Glutamatergic neuron (in vitro differentiated cells): Measurements from ENCODE around the gene FAT2. TPM values are rescaled to one million over a fixed set of nuclear protein-coding genes. Genes with fewer than 3 reads are reported as not detected.

Experiments
- DNase-seq: peaks from one replicate; pipeline ENCODE4 v3.0.0; 2022
- H3K27ac Mint-ChIP-seq: one replicate; pipeline ENCODE4 v1.8.0; 2020; ENCODE audit warnings: mild to moderate bottlenecking, mixed read lengths, inconsistent platforms; ENCODE audit not compliant: unreplicated experiment
- H3K27me3 Mint-ChIP-seq: one replicate; pipeline ENCODE4 v1.8.0; 2020; ENCODE audit warnings: mild to moderate bottlenecking, moderate library complexity, mixed read lengths, inconsistent platforms; ENCODE audit not compliant: unreplicated experiment
- H3K36me3 Mint-ChIP-seq: one replicate; pipeline ENCODE4 v1.8.0; 2020; ENCODE audit warnings: mild to moderate bottlenecking, mixed read lengths, inconsistent platforms; ENCODE audit not compliant: unreplicated experiment
- H3K4me1 Mint-ChIP-seq: one replicate; pipeline ENCODE4 v1.8.0; 2020; ENCODE audit warnings: mild to moderate bottlenecking, low read depth, mixed read lengths, inconsistent platforms; ENCODE audit not compliant: unreplicated experiment
- H3K4me3 Mint-ChIP-seq: one replicate; pipeline ENCODE4 v1.8.0; 2020; ENCODE audit warnings: mild to moderate bottlenecking, mixed read lengths, inconsistent platforms; ENCODE audit not compliant: unreplicated experiment
- H3K9me3 Mint-ChIP-seq: one replicate; pipeline ENCODE4 v1.8.0; 2020; ENCODE audit warnings: mild to moderate bottlenecking, moderate library complexity, mixed read lengths, inconsistent platforms; ENCODE audit not compliant: unreplicated experiment
- CTCF ChIP-seq: fragments of 200-600 bp; sonication (generic); IDR thresholded peaks from one replicate; pipeline ENCODE4 v1.5.0; 2021; ENCODE audit not compliant: partially characterized antibody, unreplicated experiment
- long read RNA-seq: library from polyadenylated mRNA; unstranded; transcript quantifications from one replicate; pipeline ENCODE4 v2.0.0, GENCODE V29; 2020; ENCODE audit not compliant: unreplicated experiment
- total RNA-seq: library from RNA; stranded (reverse); fragmentation: NEBNext Ultra II Directional; extraction: Animal tissue kit (Norgen Biotek cat#: 25700); gene quantifications from one replicate; pipeline ENCODE4 v1.2.1, GENCODE V29; 2021; ENCODE audit not compliant: unreplicated experiment

FAT2 gene, protein sequence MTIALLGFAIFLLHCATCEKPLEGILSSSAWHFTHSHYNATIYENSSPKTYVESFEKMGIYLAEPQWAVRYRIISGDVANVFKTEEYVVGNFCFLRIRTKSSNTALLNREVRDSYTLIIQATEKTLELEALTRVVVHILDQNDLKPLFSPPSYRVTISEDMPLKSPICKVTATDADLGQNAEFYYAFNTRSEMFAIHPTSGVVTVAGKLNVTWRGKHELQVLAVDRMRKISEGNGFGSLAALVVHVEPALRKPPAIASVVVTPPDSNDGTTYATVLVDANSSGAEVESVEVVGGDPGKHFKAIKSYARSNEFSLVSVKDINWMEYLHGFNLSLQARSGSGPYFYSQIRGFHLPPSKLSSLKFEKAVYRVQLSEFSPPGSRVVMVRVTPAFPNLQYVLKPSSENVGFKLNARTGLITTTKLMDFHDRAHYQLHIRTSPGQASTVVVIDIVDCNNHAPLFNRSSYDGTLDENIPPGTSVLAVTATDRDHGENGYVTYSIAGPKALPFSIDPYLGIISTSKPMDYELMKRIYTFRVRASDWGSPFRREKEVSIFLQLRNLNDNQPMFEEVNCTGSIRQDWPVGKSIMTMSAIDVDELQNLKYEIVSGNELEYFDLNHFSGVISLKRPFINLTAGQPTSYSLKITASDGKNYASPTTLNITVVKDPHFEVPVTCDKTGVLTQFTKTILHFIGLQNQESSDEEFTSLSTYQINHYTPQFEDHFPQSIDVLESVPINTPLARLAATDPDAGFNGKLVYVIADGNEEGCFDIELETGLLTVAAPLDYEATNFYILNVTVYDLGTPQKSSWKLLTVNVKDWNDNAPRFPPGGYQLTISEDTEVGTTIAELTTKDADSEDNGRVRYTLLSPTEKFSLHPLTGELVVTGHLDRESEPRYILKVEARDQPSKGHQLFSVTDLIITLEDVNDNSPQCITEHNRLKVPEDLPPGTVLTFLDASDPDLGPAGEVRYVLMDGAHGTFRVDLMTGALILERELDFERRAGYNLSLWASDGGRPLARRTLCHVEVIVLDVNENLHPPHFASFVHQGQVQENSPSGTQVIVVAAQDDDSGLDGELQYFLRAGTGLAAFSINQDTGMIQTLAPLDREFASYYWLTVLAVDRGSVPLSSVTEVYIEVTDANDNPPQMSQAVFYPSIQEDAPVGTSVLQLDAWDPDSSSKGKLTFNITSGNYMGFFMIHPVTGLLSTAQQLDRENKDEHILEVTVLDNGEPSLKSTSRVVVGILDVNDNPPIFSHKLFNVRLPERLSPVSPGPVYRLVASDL (N-terminal part only)
- total RNA-seq, result 0.02 TPM
- long read RNA-seq, result 0 reads

DNA sequence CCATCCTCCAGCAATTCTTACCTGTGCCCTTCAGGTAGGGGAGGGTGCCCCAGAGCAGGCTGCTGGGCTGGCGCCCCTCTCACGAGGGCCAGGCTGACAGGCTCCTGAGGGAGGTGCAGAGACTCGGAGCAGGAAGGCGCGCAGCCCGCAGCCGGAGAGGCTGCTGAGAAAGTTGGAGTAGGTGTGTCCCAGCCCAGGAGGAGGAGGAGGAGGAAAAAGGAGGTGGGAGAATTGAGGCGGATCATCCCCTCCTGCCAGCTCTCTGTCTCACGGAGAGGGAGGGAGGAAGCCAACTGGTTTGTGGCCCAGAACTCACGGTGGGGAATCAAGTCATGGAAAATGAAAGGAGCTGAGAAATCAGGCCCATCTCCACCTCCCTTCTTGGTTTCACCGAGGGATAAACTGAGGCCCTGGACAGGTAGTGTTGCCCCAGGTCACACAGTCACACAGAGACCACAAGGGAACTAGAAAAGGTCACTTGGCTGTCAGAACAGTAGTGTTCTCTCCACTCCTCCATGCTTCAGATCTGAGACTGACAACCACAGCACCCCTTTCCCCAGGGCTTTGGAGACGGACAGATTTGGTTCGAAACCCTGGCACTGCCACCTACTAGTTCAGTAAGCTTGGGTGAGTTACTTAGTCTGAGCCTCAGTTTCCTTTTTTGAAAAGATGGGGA is at the start of gene FAT2:
FAT2 (minus strand) TSS at position 188 of the 676 bp plus-strand sequence. CDS start 22,400 bp downstream, outside the sequence.
- Mint-ChIP-seq H3K27ac (no peak within 1 kb of the TSS), H3K9me3 (peaks cover 2% of the 10 kb centered on the region), H3K27me3 (peaks cover 6% of the 10 kb centered on the region), H3K4me1 (peaks cover 11% of the 10 kb centered on the region), H3K36me3 (no peaks in the 10 kb centered on the region), H3K4me3 (no peak within 1 kb of the TSS)
- TF ChIP-seq CTCF, result no peak
- DNase-seq, result no peak

GRCh38 chr5:151638619-151639018 is 47.5 kb upstream of the FAT2 start:
- no peak for DNase-seq
- Mint-ChIP-seq H3K9me3 (peaks cover 1% of the 10 kb centered on the region), H3K27me3 (peaks cover 7% of the 10 kb centered on the region), H3K4me1 (no peaks in the 10 kb centered on the region), H3K27ac (no peak overlapping the region), H3K36me3 (no peaks in the 10 kb centered on the region), H3K4me3 (no peak overlapping the region)
- TF ChIP-seq CTCF, result no peak

DNA sequence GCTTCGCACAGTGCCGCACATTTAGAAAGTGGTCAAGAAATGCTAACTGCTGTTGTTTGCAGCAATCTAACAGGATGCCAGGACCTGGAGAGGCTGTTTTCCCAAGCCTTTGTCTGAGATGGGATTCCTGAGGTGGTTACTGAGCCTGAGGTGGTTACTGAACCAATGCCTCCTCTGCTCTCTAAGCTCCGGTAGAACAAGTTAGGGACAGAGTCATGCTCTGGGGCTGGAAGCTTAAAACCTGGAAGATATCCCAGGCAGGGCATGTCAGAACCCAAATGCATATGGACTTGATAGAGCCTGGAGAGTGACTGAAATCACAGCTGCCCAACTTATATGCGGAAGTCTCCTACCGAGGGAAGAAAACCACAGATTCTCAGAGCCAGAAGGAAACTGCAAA is 46.5 kb upstream of the FAT2 start:
- H3K9me3 Mint-ChIP-seq, result peaks cover 1% of the 10 kb centered on the region
- H3K27ac Mint-ChIP-seq, result no peak overlapping the region
- H3K4me1 Mint-ChIP-seq, result no peaks in the 10 kb centered on the region

DNA sequence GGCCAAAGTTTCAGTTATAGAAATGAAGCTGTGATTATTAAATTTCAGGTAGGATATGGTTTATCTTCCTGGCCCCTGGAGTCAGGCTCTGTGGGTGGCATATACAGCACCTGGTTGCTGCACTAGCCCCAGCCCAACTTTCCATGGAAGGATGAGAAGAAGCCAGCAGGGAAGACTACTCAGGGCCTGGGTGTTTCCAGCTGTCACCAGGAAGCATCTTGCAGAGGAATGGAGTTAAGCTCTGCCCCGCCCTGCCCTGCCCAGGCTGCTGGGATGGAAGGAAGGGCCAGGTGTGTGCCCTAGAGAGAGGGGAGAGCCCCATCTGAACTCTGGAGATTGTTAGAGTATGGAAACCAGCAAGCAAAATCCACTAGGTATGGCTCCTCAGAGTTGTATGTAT is 42.8 kb upstream of the FAT2 start:
- H3K9me3 Mint-ChIP-seq, result no peaks in the 10 kb centered on the region

More for the DNA sequence above, 46.5 kb upstream of the FAT2 start:
- no peak for TF ChIP-seq CTCF
- H3K4me3 Mint-ChIP-seq, result no peak overlapping the region
- DNase-seq, result no peak
- H3K36me3 Mint-ChIP-seq, result no peaks in the 10 kb centered on the region
- peaks cover 7% of the 10 kb centered on the region for H3K27me3 Mint-ChIP-seq

More for the DNA sequence above, 42.8 kb upstream of the FAT2 start:
- no peak for DNase-seq
- Mint-ChIP-seq H3K4me3 (no peak overlapping the region), H3K27ac (no peak overlapping the region), H3K36me3 (no peaks in the 10 kb centered on the region), H3K27me3 (peaks cover 6% of the 10 kb centered on the region), H3K4me1 (no peaks in the 10 kb centered on the region)
- no peak for TF ChIP-seq CTCF
